Measurements from ENCODE around the gene CFAP73. TPM values are rescaled to one million over a fixed set of nuclear protein-coding genes. Genes with fewer than 3 reads are reported as not detected.

Gene CFAP73
- total RNA-seq: under 1 TPM; 0.37 to 0.42 TPM

- no peaks in the 10 kb centered on the region for H3K9me3 Mint-ChIP-seq
- H3K27me3 Mint-ChIP-seq: peaks cover 22% of the 10 kb centered on the region
- POLR2A ChIA-PET: no interaction called here
- H3K36me3 Mint-ChIP-seq (ENCODE audit: low read depth): no peaks in the 10 kb centered on the region
- H3K27ac Mint-ChIP-seq: peak within 1 kb of the TSS; percentile 16
- no peak for DNase-seq
- H3K4me3 Mint-ChIP-seq: no peak within 1 kb of the TSS
- CTCF ChIA-PET: interaction anchor here (1.2 to 1.3 kb wide), 2 partner anchors 13 to 157 kb away, joined by 3 to 4 read pairs; no protein-coding TSS in a partner anchor
- H3K4me1 Mint-ChIP-seq: peaks cover 18% of the 10 kb centered on the region
Measured at GRCh38 chr12:113149361-113150150, at the start of gene CFAP73. Gene CFAP73, plus strand, starts transcription at chr12:113149724. Its CDS starts 134 bp downstream, at chr12:113149858.

- Mint-ChIP-seq H3K27me3 (no peaks in the 10 kb centered on the region), H3K36me3 (ENCODE audit: low read depth) (no peaks in the 10 kb centered on the region), H3K4me1 (peaks cover 14% of the 10 kb centered on the region), H3K9me3 (no peaks in the 10 kb centered on the region), H3K4me3 (no peak overlapping the region), H3K27ac (no peak overlapping the region)
- CTCF ChIA-PET: no interaction called here
- DNase-seq: no peak
- POLR2A ChIA-PET: no interaction called here
Measured at GRCh38 chr12:113099764-113100163, 49.8 kb upstream of the CFAP73 start.

- H3K4me3 Mint-ChIP-seq: no peak overlapping the region
- H3K27me3 Mint-ChIP-seq: no peaks in the 10 kb centered on the region
- H3K27ac Mint-ChIP-seq: no peak overlapping the region
- H3K9me3 Mint-ChIP-seq: no peaks in the 10 kb centered on the region
- H3K4me1 Mint-ChIP-seq: peaks cover 14% of the 10 kb centered on the region
- ChIA-PET POLR2A (no interaction called here), CTCF (no interaction called here)
- DNase-seq: no peak
- H3K36me3 Mint-ChIP-seq (ENCODE audit: low read depth): no peaks in the 10 kb centered on the region
Measured at GRCh38 chr12:113101751-113102150, 47.8 kb upstream of the CFAP73 start.

- DNase-seq: no peak
- no peak overlapping the region for H3K4me3 Mint-ChIP-seq
- POLR2A ChIA-PET: no interaction called here
Measured at GRCh38 chr12:113102811-113103210, 46.7 kb upstream of the CFAP73 start.

GRCh38 chr12:113103756-113104450, 45.6 kb upstream of the CFAP73 start:
- POLR2A ChIA-PET: no interaction called here
- H3K27me3 Mint-ChIP-seq: no peaks in the 10 kb centered on the region
- H3K36me3 Mint-ChIP-seq (ENCODE audit: low read depth): no peaks in the 10 kb centered on the region
- peak overlapping the region; percentile 38 for H3K27ac Mint-ChIP-seq
- CTCF ChIA-PET: interaction anchor here (0.9 kb wide), 1 partner anchor 63 kb away, joined by 3 read pairs; no protein-coding TSS in a partner anchor
- DNase-seq: peak; percentile 69
- no peaks in the 10 kb centered on the region for H3K9me3 Mint-ChIP-seq
- peak overlapping the region; percentile 50 for H3K4me3 Mint-ChIP-seq
- H3K4me1 Mint-ChIP-seq: peaks cover 11% of the 10 kb centered on the region

More at GRCh38 chr12:113102811-113103210, 46.7 kb upstream of the CFAP73 start:
- no peaks in the 10 kb centered on the region for H3K36me3 Mint-ChIP-seq (ENCODE audit: low read depth)
- H3K27me3 Mint-ChIP-seq: no peaks in the 10 kb centered on the region
- no peak overlapping the region for H3K27ac Mint-ChIP-seq
- peaks cover 14% of the 10 kb centered on the region for H3K4me1 Mint-ChIP-seq
- CTCF ChIA-PET: interaction anchor here (0.6 kb wide), 1 partner anchor 68 kb away, joined by 3 read pairs; no protein-coding TSS in a partner anchor
- H3K9me3 Mint-ChIP-seq: no peaks in the 10 kb centered on the region

- peaks cover 13% of the 10 kb centered on the region for H3K4me1 Mint-ChIP-seq
- H3K4me3 Mint-ChIP-seq: no peak overlapping the region
- POLR2A ChIA-PET: no interaction called here
- no peak overlapping the region for H3K27ac Mint-ChIP-seq
- CTCF ChIA-PET: no interaction called here
- no peaks in the 10 kb centered on the region for H3K27me3 Mint-ChIP-seq
- no peaks in the 10 kb centered on the region for H3K36me3 Mint-ChIP-seq (ENCODE audit: low read depth)
- H3K9me3 Mint-ChIP-seq: no peaks in the 10 kb centered on the region
- no peak for DNase-seq
Measured at GRCh38 chr12:113104953-113105510, 44.5 kb upstream of the CFAP73 start.

- ChIA-PET POLR2A (no interaction called here), CTCF (no interaction called here)
- no peak for DNase-seq
- H3K27ac Mint-ChIP-seq: no peak overlapping the region
- no peaks in the 10 kb centered on the region for H3K27me3 Mint-ChIP-seq
- H3K4me1 Mint-ChIP-seq: peaks cover 17% of the 10 kb centered on the region
- no peaks in the 10 kb centered on the region for H3K36me3 Mint-ChIP-seq (ENCODE audit: low read depth)
- H3K9me3 Mint-ChIP-seq: no peaks in the 10 kb centered on the region
- no peak overlapping the region for H3K4me3 Mint-ChIP-seq
Measured at GRCh38 chr12:113105606-113106271, 43.8 kb upstream of the CFAP73 start.

GRCh38 chr12:113106361-113106760, 43.2 kb upstream of the CFAP73 start:
- H3K4me1 Mint-ChIP-seq: peaks cover 17% of the 10 kb centered on the region
- H3K4me3 Mint-ChIP-seq: no peak overlapping the region
- H3K36me3 Mint-ChIP-seq (ENCODE audit: low read depth): no peaks in the 10 kb centered on the region
- ChIA-PET POLR2A (interaction anchor here (0.6 kb wide), 1 partner anchor 69 kb away, joined by 3 read pairs; no protein-coding TSS in a partner anchor), CTCF (no interaction called here)
- no peak for DNase-seq
- H3K27me3 Mint-ChIP-seq: no peaks in the 10 kb centered on the region
- H3K9me3 Mint-ChIP-seq: no peaks in the 10 kb centered on the region
- H3K27ac Mint-ChIP-seq: no peak overlapping the region

GRCh38 chr12:113108308-113108707, 41.2 kb upstream of the CFAP73 start:
- DNase-seq: no peak
- Mint-ChIP-seq H3K36me3 (ENCODE audit: low read depth) (no peaks in the 10 kb centered on the region), H3K27me3 (no peaks in the 10 kb centered on the region), H3K27ac (no peak overlapping the region), H3K9me3 (no peaks in the 10 kb centered on the region), H3K4me3 (no peak overlapping the region), H3K4me1 (peaks cover 14% of the 10 kb centered on the region)
- POLR2A ChIA-PET: no interaction called here
- CTCF ChIA-PET: no interaction called here

- H3K27me3 Mint-ChIP-seq: no peaks in the 10 kb centered on the region
- H3K4me3 Mint-ChIP-seq: no peak overlapping the region
- H3K36me3 Mint-ChIP-seq (ENCODE audit: low read depth): no peaks in the 10 kb centered on the region
- H3K27ac Mint-ChIP-seq: no peak overlapping the region
- no peak for DNase-seq
- POLR2A ChIA-PET: no interaction called here
- CTCF ChIA-PET: interaction anchor here (0.6 to 0.7 kb wide), 2 partner anchors 30 to 248 kb away, joined by 3 read pairs; no protein-coding TSS in a partner anchor
- peaks cover 6% of the 10 kb centered on the region for H3K4me1 Mint-ChIP-seq
- H3K9me3 Mint-ChIP-seq: no peaks in the 10 kb centered on the region
Measured at GRCh38 chr12:113109360-113109759, 40.2 kb upstream of the CFAP73 start.

- Mint-ChIP-seq H3K4me1 (peaks cover 6% of the 10 kb centered on the region), H3K9me3 (no peaks in the 10 kb centered on the region), H3K27me3 (no peaks in the 10 kb centered on the region), H3K36me3 (ENCODE audit: low read depth) (no peaks in the 10 kb centered on the region), H3K4me3 (no peak overlapping the region), H3K27ac (no peak overlapping the region)
- ChIA-PET CTCF (interaction anchor here (0.7 kb wide), 1 partner anchor 249 kb away, joined by 3 read pairs; no protein-coding TSS in a partner anchor), POLR2A (no interaction called here)
- DNase-seq: no peak
Measured at GRCh38 chr12:113109872-113110599, 39.5 kb upstream of the CFAP73 start.

GRCh38 chr12:113111247-113111646, 38.3 kb upstream of the CFAP73 start:
- DNase-seq: no peak
- H3K4me1 Mint-ChIP-seq: peaks cover 6% of the 10 kb centered on the region
- no peak overlapping the region for H3K4me3 Mint-ChIP-seq
- H3K36me3 Mint-ChIP-seq (ENCODE audit: low read depth): no peaks in the 10 kb centered on the region
- no peaks in the 10 kb centered on the region for H3K9me3 Mint-ChIP-seq
- H3K27me3 Mint-ChIP-seq: no peaks in the 10 kb centered on the region
- no peak overlapping the region for H3K27ac Mint-ChIP-seq
- POLR2A ChIA-PET: no interaction called here
- CTCF ChIA-PET: interaction anchor here (0.9 kb wide), 1 partner anchor 20 kb away, joined by 4 read pairs; no protein-coding TSS in a partner anchor

Data from activated CD4-positive, alpha-beta T cell treated with anti-CD3 and anti-CD28 coated beads, Interleukin-2, amount 10 ng/mL, durations not matched to agents 7 days and 5 days (primary cell).